Esophagus (tissue), 2 donors: ENCODE results near the gene PEX6. TPM values are rescaled to one million over a fixed set of nuclear protein-coding genes. Genes with fewer than 3 reads are reported as not detected.
A peak's percentile ranks its signal among the peaks of the same experiment; 100 is the strongest.

ENCODE experiments used
- H3K27ac ChIP-seq, 2 donors: one replicate each; pipeline ENCODE4 v1.5.1; 2013; ENCODE audit warnings: low read depth in 2 of 2, mild to moderate bottlenecking in 2 of 2, inconsistent platforms in 1 of 2, low read length in 1 of 2, moderate library complexity in 1 of 2
- H3K27me3 ChIP-seq, 2 donors: one replicate each; pipeline ENCODE4 v1.6.1; 2013; ENCODE audit warnings: low read length in 2 of 2, control low read depth in 1 of 2, mild to moderate bottlenecking in 1 of 2; ENCODE audit not compliant: insufficient read depth in 2 of 2, control insufficient read depth in 1 of 2
- H3K36me3 ChIP-seq, 2 donors: one replicate each; pipeline ENCODE4 v1.6.1; 2013; ENCODE audit warnings: low read length in 1 of 2; ENCODE audit not compliant: control insufficient read depth in 2 of 2, insufficient read depth in 2 of 2
- H3K4me1 ChIP-seq, 2 donors: one replicate each; pipeline ENCODE4 v1.6.1; 2013; ENCODE audit warnings: low read length in 1 of 2; ENCODE audit not compliant: control insufficient read depth in 2 of 2, insufficient read depth in 2 of 2
- H3K4me3 ChIP-seq, 2 donors: one replicate each; pipeline ENCODE4 v1.5.1; 2013; ENCODE audit warnings: low read length in 2 of 2, mild to moderate bottlenecking in 2 of 2, low read depth in 1 of 2, moderate library complexity in 1 of 2
- H3K9me3 ChIP-seq, 2 donors: one replicate each; pipeline ENCODE4 v1.6.1; 2013; ENCODE audit warnings: mild to moderate bottlenecking in 2 of 2, low read depth in 1 of 2, low read length in 1 of 2, moderate library complexity in 1 of 2; ENCODE audit not compliant: control insufficient read depth in 2 of 2, insufficient read depth in 1 of 2
- WGBS, 2 donors: extraction: QIAGEN DNeasy Blood & Tissue Kit; methylation state at CpG; one replicate each; pipeline ENCODE4 v1.1.7; 2013; 5-methylcytosine and 5-hydroxymethylcytosine counted together
- polyA plus RNA-seq, 2 donors: library from polyadenylated mRNA; stranded (reverse); fragments of 200-250 nt; gene quantifications; one replicate each; pipeline ENCODE4 v1.2.3, GENCODE V29; 2013
- donor health status: healthy with polysubstance abuse.
- donor health status: Bipolar disorder and iron deficiency.

The PEX6 gene
- polyA plus RNA-seq, 2 donors, result 13.1 to 13.7 TPM

DNA sequence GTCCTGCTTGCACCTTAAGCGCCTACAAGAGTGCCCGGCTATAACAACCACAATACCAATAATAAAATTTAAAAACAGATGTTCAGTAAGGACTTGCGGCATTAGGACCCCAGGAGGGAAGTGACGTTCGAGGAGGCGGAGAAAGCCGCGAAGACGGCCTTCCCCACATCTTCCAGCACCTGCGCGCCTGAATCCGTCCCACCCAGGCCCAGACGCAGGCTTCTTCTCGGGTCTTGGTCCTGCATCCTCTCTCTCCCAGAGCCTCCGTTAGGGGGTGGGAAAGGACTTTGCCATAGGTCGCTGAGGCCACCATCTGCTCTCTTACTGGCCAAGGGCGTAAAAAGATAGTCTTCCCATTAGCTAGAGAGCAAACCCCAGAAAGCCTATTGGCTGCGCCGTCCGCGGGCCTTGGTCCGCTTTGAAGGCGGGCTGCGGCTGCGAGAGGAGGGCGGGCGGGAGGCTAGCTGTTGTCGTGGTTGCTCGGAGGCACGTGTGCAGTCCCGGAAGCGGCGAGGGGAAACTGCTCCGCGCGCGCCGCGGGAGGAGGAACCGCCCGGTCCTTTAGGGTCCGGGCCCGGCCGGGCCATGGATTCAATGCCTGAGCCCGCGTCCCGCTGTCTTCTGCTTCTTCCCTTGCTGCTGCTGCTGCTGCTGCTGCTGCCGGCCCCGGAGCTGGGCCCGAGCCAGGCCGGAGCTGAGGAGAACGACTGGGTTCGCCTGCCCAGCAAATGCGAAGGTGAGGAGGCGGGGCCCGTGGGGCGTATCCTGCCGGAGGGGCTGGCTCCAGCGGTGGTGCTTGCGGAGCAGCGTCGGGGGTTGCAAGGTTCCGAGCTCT is 49.8 kb downstream of the PEX6 start, which contains the start of gene CNPY3:
Gene CNPY3, plus strand, starts transcription at position 495 of the 835 bp plus-strand sequence. Its CDS starts 91 bp downstream, at position 586.
- Histone ChIP-seq H3K27ac (peak within 1 kb of the TSS; percentile 94 to 97), H3K9me3 (no peaks in the 10 kb centered on the region), H3K4me1 (no peaks in the 10 kb centered on the region), H3K4me3 (peak within 1 kb of the TSS; percentile 67 to 78), H3K36me3 (peaks cover 0 to under 1% of the 10 kb centered on the region in 2 donors), H3K27me3 (no peaks in the 10 kb centered on the region)
- WGBS, 2 donors, result 0 to 1% methylated on average over 61 to 63 of the region's 63 CpGs

DNA sequence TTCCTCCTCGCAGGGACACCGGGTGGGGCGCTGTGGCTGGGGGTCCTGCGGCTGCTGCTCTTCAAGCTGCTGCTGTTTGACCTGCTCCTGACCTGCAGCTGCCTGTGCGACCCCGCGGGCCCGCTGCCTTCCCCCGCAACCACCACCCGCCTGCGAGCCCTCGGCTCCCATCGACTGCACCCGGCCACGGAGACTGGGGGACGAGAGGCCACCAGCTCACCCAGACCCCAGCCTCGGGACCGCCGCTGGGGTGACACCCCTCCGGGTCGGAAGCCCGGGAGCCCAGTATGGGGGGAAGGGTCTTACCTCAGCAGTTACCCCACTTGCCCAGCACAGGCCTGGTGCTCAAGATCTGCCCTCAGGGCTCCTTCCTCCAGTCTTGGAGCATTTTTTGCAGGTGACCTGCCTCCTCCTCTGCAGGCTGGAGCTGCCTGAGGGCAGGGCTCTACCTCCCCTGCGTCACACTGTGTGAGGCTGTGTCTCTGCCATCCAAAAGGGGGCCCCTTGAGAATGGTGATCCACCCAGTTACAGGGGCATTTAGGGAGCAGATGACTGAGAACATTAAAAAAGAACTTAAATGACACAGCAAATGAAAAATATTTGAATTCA is 53.6 kb downstream of the PEX6 start:
- no peak overlapping the region for H3K4me3 ChIP-seq
- WGBS, 2 donors, result 46 to 62% methylated on average over 20 to 23 of the region's 23 CpGs
- H3K9me3 ChIP-seq, result no peaks in the 10 kb centered on the region
- no peaks in the 10 kb centered on the region for H3K36me3 ChIP-seq
- H3K27me3 ChIP-seq, result no peaks in the 10 kb centered on the region
- no peaks in the 10 kb centered on the region for H3K4me1 ChIP-seq
- no peak overlapping the region for H3K27ac ChIP-seq

DNA sequence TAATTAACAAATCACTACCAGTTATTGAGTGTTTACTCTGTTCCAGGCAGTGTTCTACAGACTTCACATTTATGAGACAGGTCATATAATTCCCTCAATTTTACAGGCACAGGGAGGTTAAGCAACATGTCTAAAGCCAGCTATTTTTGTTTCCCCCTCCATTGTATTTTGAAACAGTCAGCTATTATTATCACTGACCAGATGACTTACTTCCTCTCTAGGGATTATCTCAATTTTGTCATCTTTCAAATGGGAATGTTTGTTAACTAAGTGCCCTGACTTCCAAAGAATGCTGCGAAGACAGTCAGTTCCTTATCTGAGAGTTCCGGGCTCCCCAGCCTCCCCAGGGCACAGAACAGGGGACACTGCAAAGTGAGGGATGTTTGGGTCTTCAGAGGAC is 55.3 kb downstream of the PEX6 start:
- Histone ChIP-seq H3K9me3 (no peaks in the 10 kb centered on the region), H3K36me3 (no peaks in the 10 kb centered on the region), H3K27ac (no peak overlapping the region), H3K4me1 (peaks cover 0 to 2% of the 10 kb centered on the region in 2 donors), H3K27me3 (no peaks in the 10 kb centered on the region), H3K4me3 (no peak overlapping the region)
- 76 to 80% methylated on average over 2 of the region's 2 CpGs for WGBS, 2 donors

DNA sequence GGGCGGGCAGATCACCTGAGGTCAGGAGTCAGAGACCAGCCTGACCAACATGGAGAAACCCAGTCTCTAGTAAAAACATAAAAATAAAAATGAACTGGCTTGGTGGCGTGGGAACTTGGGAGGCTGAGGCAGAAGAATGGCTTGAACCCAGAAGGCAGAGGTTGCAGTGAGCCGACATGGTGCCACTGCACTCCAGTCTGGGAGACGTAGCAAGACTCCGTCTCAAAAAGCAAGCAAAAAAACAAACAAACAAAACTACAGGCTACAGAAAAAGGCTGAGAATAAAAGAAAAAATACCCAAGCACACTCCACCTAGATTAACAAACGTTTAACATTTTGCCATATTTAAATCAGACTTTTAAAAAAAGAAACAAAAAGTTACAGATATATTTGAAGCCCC is 57.2 kb downstream of the PEX6 start:
- Histone ChIP-seq H3K4me1 (peaks cover 0 to 2% of the 10 kb centered on the region in 2 donors), H3K27me3 (no peaks in the 10 kb centered on the region), H3K4me3 (no peak overlapping the region), H3K9me3 (no peaks in the 10 kb centered on the region), H3K27ac (no peak overlapping the region), H3K36me3 (no peaks in the 10 kb centered on the region)
- WGBS, 2 donors, result 75 to 80% methylated on average over 6 of the region's 6 CpGs

DNA sequence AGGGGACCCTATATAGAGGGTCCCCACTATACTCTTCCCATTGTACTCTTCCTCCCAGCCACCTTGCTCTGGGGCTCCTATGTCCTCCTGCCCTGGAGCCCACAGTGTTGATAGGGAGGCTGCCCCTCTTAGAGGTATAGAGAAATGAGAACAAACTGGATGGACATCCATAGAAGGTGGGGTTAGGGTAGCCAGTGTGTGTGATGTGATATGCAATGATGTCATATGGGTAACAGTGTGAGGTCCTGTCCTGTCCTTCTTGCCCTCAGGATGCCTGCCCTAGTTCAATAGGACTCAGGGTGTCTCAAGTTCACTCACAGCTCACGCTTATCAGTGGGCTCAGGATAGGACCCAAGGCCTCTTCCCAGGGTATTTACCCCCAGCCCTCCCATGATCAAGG is 62.7 kb downstream of the PEX6 start:
- H3K4me3 ChIP-seq, result no peak overlapping the region
- no peak overlapping the region for H3K27ac ChIP-seq
- no peaks in the 10 kb centered on the region for H3K9me3 ChIP-seq
- H3K27me3 ChIP-seq, result no peaks in the 10 kb centered on the region
- WGBS, 2 donors, result 91% methylated on average over 1 of the region's 1 CpG
- H3K36me3 ChIP-seq, result no peaks in the 10 kb centered on the region
- peaks cover 0 to 2% of the 10 kb centered on the region in 2 donors for H3K4me1 ChIP-seq

DNA sequence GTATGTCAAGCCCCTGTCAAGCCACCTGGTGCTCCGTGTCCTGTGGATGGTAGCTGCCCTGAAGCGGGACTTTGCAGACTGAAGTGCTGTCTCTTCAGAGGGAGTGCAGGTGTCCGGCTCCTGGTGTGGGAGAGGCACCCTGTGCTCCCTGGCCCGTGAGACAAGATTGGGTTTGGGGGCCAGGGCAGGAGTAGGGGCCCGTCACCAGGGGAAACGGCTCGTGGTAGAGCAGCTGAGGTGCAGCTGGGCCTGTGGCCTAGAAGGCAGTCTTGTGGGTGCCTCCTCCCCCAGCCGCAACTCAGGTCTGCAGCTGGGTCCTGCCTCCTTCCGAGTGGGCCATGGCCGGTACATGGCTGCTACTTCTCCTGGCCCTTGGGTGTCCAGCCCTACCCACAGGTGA is 63.2 kb downstream of the PEX6 start, which contains the start of gene PTCRA:
Gene PTCRA, plus strand, starts transcription at position 322 of the 400 bp plus-strand sequence. Its CDS starts 17 bp downstream, at position 339.
- Histone ChIP-seq H3K9me3 (no peaks in the 10 kb centered on the region), H3K27ac (no peak within 1 kb of the TSS), H3K4me3 (no peak within 1 kb of the TSS), H3K36me3 (no peaks in the 10 kb centered on the region), H3K4me1 (peaks cover 0 to 2% of the 10 kb centered on the region in 2 donors), H3K27me3 (no peaks in the 10 kb centered on the region)
- WGBS, 2 donors, result 79 to 81% methylated on average over 7 to 10 of the region's 10 CpGs

DNA sequence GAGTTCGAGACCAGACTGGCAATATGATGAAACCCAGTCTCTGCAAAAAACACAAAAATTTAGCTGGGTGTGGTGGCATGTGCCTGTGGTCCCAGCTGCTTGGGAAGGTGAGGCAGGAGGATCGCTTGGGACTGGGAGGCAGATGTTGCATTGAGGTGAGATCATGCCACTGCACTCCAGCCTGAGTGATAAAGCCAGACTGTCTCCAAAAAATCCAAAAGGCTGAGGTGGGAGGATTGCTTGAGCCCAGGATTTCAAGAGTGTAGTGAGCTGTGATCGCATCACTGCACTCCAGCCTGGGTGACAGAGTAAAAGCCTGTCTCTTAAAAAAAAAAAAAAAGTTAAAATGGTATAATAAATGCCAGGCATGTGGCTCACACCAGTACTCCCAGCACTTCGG is 64.4 kb downstream of the PEX6 start:
- H3K4me1 ChIP-seq, result no peaks in the 10 kb centered on the region
- H3K36me3 ChIP-seq, result no peaks in the 10 kb centered on the region
- WGBS, 2 donors, result 69 to 80% methylated on average over 4 of the region's 4 CpGs

More for the DNA sequence above, 64.4 kb downstream of the PEX6 start:
- no peaks in the 10 kb centered on the region for H3K27me3 ChIP-seq
- no peaks in the 10 kb centered on the region for H3K9me3 ChIP-seq
- no peak overlapping the region for H3K27ac ChIP-seq
- no peak overlapping the region for H3K4me3 ChIP-seq

Other genes starting within 250 kb of the PEX6 start
- gene TBCC, start 233.1 kb downstream of the PEX6 start, polyA plus RNA-seq, result 10 to 100 TPM; 17.7 to 18.4 TPM
- 1 to 10 TPM; 2.4 to 3.0 TPM for gene BICRAL, start 197.1 kb downstream of the PEX6 start, polyA plus RNA-seq
- 10 to 100 TPM; 32.7 to 39.4 TPM for gene RPL7L1, start 99.6 kb downstream of the PEX6 start, polyA plus RNA-seq
- gene PTCRA, start 63.1 kb downstream of the PEX6 start, polyA plus RNA-seq, result not detected
- gene CNPY3, start 49.7 kb downstream of the PEX6 start, polyA plus RNA-seq, result 10 to 100 TPM; 14.2 to 15.1 TPM
- under 1 TPM; 0.18 to 0.67 TPM for gene GNMT, start 18.4 kb downstream of the PEX6 start, polyA plus RNA-seq
- gene PPP2R5D, start 5.4 kb upstream of the PEX6 start, polyA plus RNA-seq, result 10 to 100 TPM; 16.7 to 17.4 TPM
- 10 to 100 TPM; 83.0 to 95.6 TPM for gene MEA1, start 34.8 kb upstream of the PEX6 start, polyA plus RNA-seq
- gene KLHDC3, start 35.1 kb upstream of the PEX6 start, polyA plus RNA-seq, result 10 to 100 TPM; 39.3 to 40.9 TPM
- gene RRP36, start 42.4 kb upstream of the PEX6 start, polyA plus RNA-seq, result 10 to 100 TPM; 18.4 to 40.3 TPM
- gene CUL7, start 74.7 kb upstream of the PEX6 start, polyA plus RNA-seq, result 1 to 10 TPM; 5.1 to 5.5 TPM
- 10 to 100 TPM; 48.9 to 54.6 TPM for gene MRPL2, start 80.3 kb upstream of the PEX6 start, polyA plus RNA-seq
- 10 to 100 TPM in 1 of 2 donors, 1 to 10 TPM in 1; 8.4 to 15.3 TPM for gene KLC4, start 80.5 kb upstream of the PEX6 start, polyA plus RNA-seq
- 10 to 100 TPM; 25.8 to 39.7 TPM for gene PTK7, start 97.1 kb upstream of the PEX6 start, polyA plus RNA-seq
- 10 to 100 TPM; 17.1 to 23.7 TPM for gene SRF, start 192.1 kb upstream of the PEX6 start, polyA plus RNA-seq
- gene CUL9, start 203.0 kb upstream of the PEX6 start, polyA plus RNA-seq, result 10 to 100 TPM; 26.6 to 64.9 TPM